Measurements from ENCODE around the gene DIDO1. TPM values are rescaled to one million over a fixed set of nuclear protein-coding genes. Genes with fewer than 3 reads are reported as not detected.

The DIDO1 gene
- total and polyA plus RNA-seq, 2 of the 4 experiments (the other 2 are of a cell fraction): 21.8 to 28.1 TPM

GRCh38 chr20:62840244-62841197 lies 85.8 kb downstream of the DIDO1 start:
- dilution Hi-C loops (cut with HindIII; ENCODE audit: low sequenced_read_pairs, unreplicated experiment): no loop called here

More at GRCh38 chr20:62840244-62841197, 85.8 kb downstream of the DIDO1 start:
- Histone ChIP-seq H2AFZ (replicated peaks; ENCODE audit: low read length, poor library complexity) (no peak overlapping the region), H3K27ac (ENCODE audit: insufficient read depth, low read length) (no peak overlapping the region), H2BK15ac (ENCODE audit: low read depth, low read length) (no peak overlapping the region), H3K4ac (ENCODE audit: low read depth, low read length) (no peak overlapping the region), H3K79me1 (ENCODE audit: low read depth in 1 of 2, low read length in 2 of 2) (no peaks in the 10 kb centered on the region), H3K9ac (ENCODE audit: low read depth, low read length) (no peak overlapping the region), H3K56ac (ENCODE audit: extremely low read depth, insufficient read depth, low read length) (no peak overlapping the region), H3K9me1 (ENCODE audit: insufficient read depth, low read length) (no peaks in the 10 kb centered on the region), H3K4me3 (ENCODE audit: insufficient read depth, low read depth, low read length) (no peak overlapping the region), H3K27me3 (ENCODE audit: control insufficient read depth, insufficient read depth, low read length) (no peaks in the 10 kb centered on the region), H2AK9ac (replicated peaks; ENCODE audit: low read depth, low read length, poor library complexity) (no peak overlapping the region), H3K18ac (ENCODE audit: low read depth, low read length) (no peak overlapping the region), H4K8ac (ENCODE audit: low read depth in 2 of 2, low read length in 2 of 2) (no peak overlapping the region), H2BK120ac (ENCODE audit: low read depth, low read length) (no peak overlapping the region), H3K36me3 (ENCODE audit: control insufficient read depth, insufficient read depth, low read length) (0 out of 2 replicates have a peak, but pooled peaks cover 1% of the 10 kb centered on the region), H2BK20ac (ENCODE audit: low read depth, low read length) (no peak overlapping the region), H4K20me1 (ENCODE audit: insufficient read depth, low read length) (no peaks in the 10 kb centered on the region), H3K14ac (replicated peaks; ENCODE audit: low read depth, low read length) (no peak overlapping the region), H3K9me3 (ENCODE audit: control insufficient read depth, insufficient read depth, low read length) (no peaks in the 10 kb centered on the region), H3K4me1 (ENCODE audit: control insufficient read depth, insufficient read depth, low read length) (0 out of 2 replicates have a peak, but pooled peaks cover 2% of the 10 kb centered on the region), H4K91ac (ENCODE audit: insufficient read depth, low read depth, low read length) (no peak overlapping the region), H2AK5ac (ENCODE audit: low read depth, low read length) (no peak overlapping the region), H4K5ac (ENCODE audit: low read depth, low read length) (no peak overlapping the region), H3K23ac (ENCODE audit: low read depth, low read length) (no peak overlapping the region), H2BK5ac (ENCODE audit: low read depth, low read length, poor library complexity, severe bottlenecking) (no peak overlapping the region), H3K4me2 (ENCODE audit: low read depth, low read length) (no peak overlapping the region)
- POLR2A ChIA-PET (ENCODE audit: unreplicated experiment): no interaction called here
- no TSS peak for BruUV-seq (replicated peaks)
- ATAC-seq (ENCODE audit: low read depth) (no peak), DNase-seq (no peak)
- in situ Hi-C loops (cut with MboI; ENCODE audit: low sequenced_read_pairs) (no loop called here), intact Hi-C loops (cut with micrococcal nuclease) (no loop called here)
- 73% methylated on average over 23 of the region's 45 CpGs; no CpG with 5 or more reads in 1 of the 2 experiments for WGBS, 2 experiments (ENCODE audit: extremely low coverage in 2 of 2, insufficient read length in 1 of 2)
- TF ChIP-seq, protein P1, sequence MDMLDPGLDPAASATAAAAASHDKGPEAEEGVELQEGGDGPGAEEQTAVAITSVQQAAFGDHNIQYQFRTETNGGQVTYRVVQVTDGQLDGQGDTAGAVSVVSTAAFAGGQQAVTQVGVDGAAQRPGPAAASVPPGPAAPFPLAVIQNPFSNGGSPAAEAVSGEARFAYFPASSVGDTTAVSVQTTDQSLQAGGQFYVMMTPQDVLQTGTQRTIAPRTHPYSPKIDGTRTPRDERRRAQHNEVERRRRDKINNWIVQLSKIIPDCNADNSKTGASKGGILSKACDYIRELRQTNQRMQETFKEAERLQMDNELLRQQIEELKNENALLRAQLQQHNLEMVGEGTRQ (IDR thresholded peaks at IDR 0.05; ENCODE audit: low read depth, low read length): no peak
- TF ChIP-seq RFX5 (IDR thresholded peaks at IDR 0.05; ENCODE audit: low read depth, low read length): no peak
- no peak for TF ChIP-seq MAZ (IDR thresholded peaks at IDR 0.05; ENCODE audit: borderline replicate concordance, low read depth, low read length)
- no peak for TF ChIP-seq ELK1 (IDR thresholded peaks at IDR 0.05; ENCODE audit: borderline replicate concordance, low read depth, low read length)
- no peak for TF ChIP-seq CHD1 (IDR thresholded peaks at IDR 0.05; ENCODE audit: low read depth, low read length)
- no peak for TF ChIP-seq MAFK (IDR thresholded peaks at IDR 0.05; ENCODE audit: low read depth, low read length)
- no peak for TF ChIP-seq POLR2A (IDR thresholded peaks at IDR 0.05; ENCODE audit: low read depth, low read length)
- no peak for TF ChIP-seq FOS (IDR thresholded peaks at IDR 0.05; ENCODE audit: low read depth, low read length)
- no peak for TF ChIP-seq BHLHE40 (IDR thresholded peaks at IDR 0.05; ENCODE audit: low read depth, low read length)
- CTCF ChIA-PET: no interaction called here

Measured in IMR-90 (cell line).